SK-N-SH (cell line): Measurements from ENCODE around the gene PRKX. TPM values are rescaled to one million over a fixed set of nuclear protein-coding genes. Genes with fewer than 3 reads are reported as not detected.
"Not testable (repeated sequence)": the region's sequence is repeated elsewhere in the genome, so short reads cannot be mapped to it uniquely, and the experiment has no call there.

Experiments
- CTCF ChIA-PET: fragments of 300-600, 350-600 bp; formaldehyde crosslinking; extraction: SDS; loops from one replicate; lab custom pipeline; 2021; lab: Yijun Ruan, JAX
- POLR2A ChIA-PET: fragments of 350-600 bp; sonication (Branson Sonifier 250); formaldehyde crosslinking; extraction: SDS; loops from one replicate; lab custom pipeline; 2020; ENCODE audit warnings: antibody characterized with exemption, inconsistent platforms; lab: Yijun Ruan, JAX
- DNase-seq: peaks from one replicate; pipeline ENCODE4 v3.0.0; 2012
- H2AFZ ChIP-seq: fragments of 200-600 bp; sonication (generic); 2 replicates; pipeline ENCODE4 v1.8.1; 2016; ENCODE audit warnings: antibody characterized with exemption, mild to moderate bottlenecking, low read depth
- H3F3A ChIP-seq: fragments of 200-600 bp; sonication (generic); replicated peaks from 2 replicates; pipeline ENCODE3; 2016; ENCODE audit warnings: antibody characterized with exemption, mild to moderate bottlenecking; ENCODE audit not compliant: insufficient read depth
- H3K27ac ChIP-seq, 2 experiments: fragments of 200-500 bp in 1 of 2; fragments of 200-600 bp in 1 of 2; sonication (Bioruptor generic) in 1 of 2; sonication (generic), shearing (Covaris generic) in 1 of 2; 2 replicates each; pipeline versions ENCODE4 v1.5.1 to v1.6.1; 2014 to 2016; ENCODE audit warnings: low read depth in 2 of 2, inconsistent platforms in 1 of 2, low read length in 1 of 2, mild to moderate bottlenecking in 1 of 2, mixed read lengths in 1 of 2
- H3K27me3 ChIP-seq: fragments of 200-600 bp; sonication (generic), shearing (Covaris generic); 2 replicates; pipeline ENCODE4 v1.6.1; 2016; ENCODE audit warnings: mixed run types; ENCODE audit not compliant: insufficient read depth
- H3K36me3 ChIP-seq, 2 experiments: fragments of 200-500 bp in 1 of 2; fragments of 200-600 bp in 1 of 2; sonication (Bioruptor generic) in 1 of 2; sonication (generic) in 1 of 2; replicated peaks in 1 of 2; 2 replicates each; pipeline versions ENCODE3 to v1.5.1; 2014 to 2016; ENCODE audit warnings: low read length in 1 of 2, mild to moderate bottlenecking in 1 of 2; ENCODE audit not compliant: insufficient read depth in 2 of 2, control insufficient read depth in 1 of 2
- H3K4me1 ChIP-seq, 2 experiments: fragments of 200-500 bp in 1 of 2; fragments of 200-600 bp in 1 of 2; sonication (Bioruptor generic) in 1 of 2; sonication (generic), shearing (Covaris generic) in 1 of 2; 2 replicates each; pipeline versions ENCODE4 v1.5.1 to v1.6.1; 2014 to 2016; ENCODE audit warnings: low read depth in 1 of 2, low read length in 1 of 2, mixed run types in 1 of 2; ENCODE audit not compliant: insufficient read depth in 2 of 2, control insufficient read depth in 1 of 2
- H3K4me2 ChIP-seq: fragments of 200-600 bp; sonication (generic), shearing (Covaris generic); 2 replicates; pipeline ENCODE4 v1.6.1; 2017; ENCODE audit warnings: mixed run types
- H3K4me3 ChIP-seq, 2 experiments: fragments of 200-500 bp in 1 of 2; fragments of 200-600 bp in 1 of 2; sonication (Bioruptor generic) in 1 of 2; sonication (generic), shearing (Covaris generic) in 1 of 2; 2 replicates each; pipeline versions ENCODE4 v1.5.1 to v1.8.1; 2014 to 2016; ENCODE audit warnings: low read depth in 2 of 2, inconsistent platforms in 1 of 2, low read length in 1 of 2, mild to moderate bottlenecking in 1 of 2, mixed read lengths in 1 of 2, moderate library complexity in 1 of 2
- H3K79me2 ChIP-seq: fragments of 200-600 bp; sonication (generic); 2 replicates; pipeline ENCODE4 v1.8.1; 2017; ENCODE audit warnings: mild to moderate bottlenecking; ENCODE audit not compliant: insufficient read depth
- H3K9ac ChIP-seq: fragments of 200-600 bp; sonication (generic); 2 replicates; pipeline ENCODE4 v1.6.1; 2017; ENCODE audit warnings: mixed run types
- H3K9me2 ChIP-seq: fragments of 200-600 bp; sonication (generic); 2 replicates; pipeline ENCODE4 v1.6.1; 2017; ENCODE audit warnings: mixed run types
- H3K9me3 ChIP-seq: fragments of 200-600 bp; sonication (generic); 2 replicates; pipeline ENCODE4 v1.6.1; 2017; ENCODE audit warnings: mixed run types, mild to moderate bottlenecking, moderate library complexity
- H4K20me1 ChIP-seq: fragments of 200-600 bp; sonication (generic); 2 replicates; pipeline ENCODE4 v1.6.1; 2017; ENCODE audit warnings: mild to moderate bottlenecking, mixed run types; ENCODE audit not compliant: insufficient read depth
- WGBS: methylation state at CpG from one replicate; pipeline ENCODE4 v1.1.6; 2017; ENCODE audit warnings: low lambda C conversion rate; 5-methylcytosine and 5-hydroxymethylcytosine counted together
- polyA plus RNA-seq, 3 experiments: library from polyadenylated mRNA; depleted of rRNA; stranded (reverse); fragments of >200 nt; gene quantifications; 2 replicates each; pipeline ENCODE4 v1.2.3, GENCODE V29; 2012
- small RNA-seq, 7 experiments: library from RNA; depleted of rRNA; stranded (forward); fragments of <200 nt; gene quantifications; one replicate each; pipeline ENCODE3, GENCODE V24; 2012
- TF ChIP-seq, protein P1 (sequence below): IDR thresholded peaks from 2 replicates; pipeline ENCODE4 v1.6.1; 2012; ENCODE audit warnings: mild to moderate bottlenecking, low read depth, low read length, moderate library complexity

PRKX gene
- polyA plus RNA-seq, 1 of the 3 experiments (the other 2 are of a cell fraction), result 6.5 TPM

GRCh38 chrX:3563451-3563850 is 150.0 kb downstream of the PRKX start (continued):
- TF ChIP-seq, protein P1, sequence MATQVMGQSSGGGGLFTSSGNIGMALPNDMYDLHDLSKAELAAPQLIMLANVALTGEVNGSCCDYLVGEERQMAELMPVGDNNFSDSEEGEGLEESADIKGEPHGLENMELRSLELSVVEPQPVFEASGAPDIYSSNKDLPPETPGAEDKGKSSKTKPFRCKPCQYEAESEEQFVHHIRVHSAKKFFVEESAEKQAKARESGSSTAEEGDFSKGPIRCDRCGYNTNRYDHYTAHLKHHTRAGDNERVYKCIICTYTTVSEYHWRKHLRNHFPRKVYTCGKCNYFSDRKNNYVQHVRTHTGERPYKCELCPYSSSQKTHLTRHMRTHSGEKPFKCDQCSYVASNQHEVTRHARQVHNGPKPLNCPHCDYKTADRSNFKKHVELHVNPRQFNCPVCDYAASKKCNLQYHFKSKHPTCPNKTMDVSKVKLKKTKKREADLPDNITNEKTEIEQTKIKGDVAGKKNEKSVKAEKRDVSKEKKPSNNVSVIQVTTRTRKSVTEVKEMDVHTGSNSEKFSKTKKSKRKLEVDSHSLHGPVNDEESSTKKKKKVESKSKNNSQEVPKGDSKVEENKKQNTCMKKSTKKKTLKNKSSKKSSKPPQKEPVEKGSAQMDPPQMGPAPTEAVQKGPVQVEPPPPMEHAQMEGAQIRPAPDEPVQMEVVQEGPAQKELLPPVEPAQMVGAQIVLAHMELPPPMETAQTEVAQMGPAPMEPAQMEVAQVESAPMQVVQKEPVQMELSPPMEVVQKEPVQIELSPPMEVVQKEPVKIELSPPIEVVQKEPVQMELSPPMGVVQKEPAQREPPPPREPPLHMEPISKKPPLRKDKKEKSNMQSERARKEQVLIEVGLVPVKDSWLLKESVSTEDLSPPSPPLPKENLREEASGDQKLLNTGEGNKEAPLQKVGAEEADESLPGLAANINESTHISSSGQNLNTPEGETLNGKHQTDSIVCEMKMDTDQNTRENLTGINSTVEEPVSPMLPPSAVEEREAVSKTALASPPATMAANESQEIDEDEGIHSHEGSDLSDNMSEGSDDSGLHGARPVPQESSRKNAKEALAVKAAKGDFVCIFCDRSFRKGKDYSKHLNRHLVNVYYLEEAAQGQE, result no peak

GRCh38 chrX:3560010-3560409 is 153.4 kb downstream of the PRKX start:
- POLR2A ChIA-PET, H3K27ac ChIP-seq, CTCF ChIA-PET, H3K4me1 ChIP-seq, H4K20me1 ChIP-seq, H3K4me2 ChIP-seq, H3K27me3 ChIP-seq, H3K9ac ChIP-seq, H3F3A ChIP-seq, DNase-seq, H3K36me3 ChIP-seq, H3K9me3 ChIP-seq, H2AFZ ChIP-seq, H3K9me2 ChIP-seq, H3K4me3 ChIP-seq, H3K79me2 ChIP-seq: not testable (repeated sequence)
- 42% methylated on average over 6 of the region's 7 CpGs for WGBS

Small RNAs within 50 kb of the gene (small RNA-seq; reads per million reads assigned to genes)
- gene RF00019 (0 reads per million in 7 experiments), gene RNU6-114P (0 reads per million in 7 experiments)
